GM19452 (cell line): ENCODE results near the gene ARHGAP15.
"Not testable (repeated sequence)": the region's sequence is repeated elsewhere in the genome, so short reads cannot be mapped to it uniquely, and the experiment has no call there.

Source experiments
- ATAC-seq: cut with Tn5 transposase; IDR thresholded peaks from one replicate; pipeline ENCODE4 v1.9.1; 2021; ENCODE audit not compliant: unreplicated experiment

Gene ARHGAP15

GRCh38 chr2:143519521-143519920 is 390.3 kb downstream of the ARHGAP15 start:
- no peak for ATAC-seq

- no peak for ATAC-seq
Observed at GRCh38 chr2:143521396-143521795, 392.2 kb downstream of the ARHGAP15 start.

GRCh38 chr2:143522699-143523098 is 393.5 kb downstream of the ARHGAP15 start:
- no peak for ATAC-seq

- no peak for ATAC-seq
Observed at GRCh38 chr2:143524119-143524553, 394.9 kb downstream of the ARHGAP15 start.

- no peak for ATAC-seq
Observed at GRCh38 chr2:143524559-143525401, 395.6 kb downstream of the ARHGAP15 start.

GRCh38 chr2:143525402-143525860 is 396.2 kb downstream of the ARHGAP15 start:
- ATAC-seq: no peak

GRCh38 chr2:143526498-143526897 is 397.3 kb downstream of the ARHGAP15 start:
- no peak for ATAC-seq

GRCh38 chr2:143528021-143528420 is 398.8 kb downstream of the ARHGAP15 start:
- ATAC-seq: no peak

GRCh38 chr2:143529118-143529720 is 400.0 kb downstream of the ARHGAP15 start:
- ATAC-seq: no peak

- no peak for ATAC-seq
Observed at GRCh38 chr2:143530758-143531157, 401.5 kb downstream of the ARHGAP15 start.

GRCh38 chr2:143532061-143532460 is 402.8 kb downstream of the ARHGAP15 start:
- ATAC-seq: no peak

GRCh38 chr2:143533846-143534245 is 404.6 kb downstream of the ARHGAP15 start:
- no peak for ATAC-seq

- no peak for ATAC-seq
Observed at GRCh38 chr2:143535802-143536201, 406.6 kb downstream of the ARHGAP15 start.

- ATAC-seq: not testable (repeated sequence)
Observed at GRCh38 chr2:143541899-143542298, 412.7 kb downstream of the ARHGAP15 start.

GRCh38 chr2:143545059-143545948 is 416.1 kb downstream of the ARHGAP15 start:
- no peak for ATAC-seq

GRCh38 chr2:143545949-143546255 is 416.7 kb downstream of the ARHGAP15 start:
- ATAC-seq: no peak

GRCh38 chr2:143548032-143548431 is 418.8 kb downstream of the ARHGAP15 start:
- ATAC-seq: no peak

- ATAC-seq: no peak
Observed at GRCh38 chr2:143550500-143550899, 421.3 kb downstream of the ARHGAP15 start.

GRCh38 chr2:143551971-143552650 is 422.9 kb downstream of the ARHGAP15 start:
- no peak for ATAC-seq

- no peak for ATAC-seq
Observed at GRCh38 chr2:143553261-143553660, 424.0 kb downstream of the ARHGAP15 start.

- no peak for ATAC-seq
Observed at GRCh38 chr2:143558665-143559064, 429.4 kb downstream of the ARHGAP15 start.
